ENCODE measurements around the gene MFAP2.

The MFAP2 gene, protein sequence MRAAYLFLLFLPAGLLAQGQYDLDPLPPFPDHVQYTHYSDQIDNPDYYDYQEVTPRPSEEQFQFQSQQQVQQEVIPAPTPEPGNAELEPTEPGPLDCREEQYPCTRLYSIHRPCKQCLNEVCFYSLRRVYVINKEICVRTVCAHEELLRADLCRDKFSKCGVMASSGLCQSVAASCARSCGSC

GRCh38 chr1:16980473-16981268, at the start of gene MFAP2:
MFAP2 (minus strand) TSS chr1:16980620; CDS start chr1:16978273, 2,347 bp downstream.
- DNase-seq (ENCODE audit: low read depth), result no peak

- DNase-seq (ENCODE audit: low read depth), result no peak
These were observed 49.8 kb upstream of the MFAP2 start for GRCh38 chr1:17030206-17030605.

DNA sequence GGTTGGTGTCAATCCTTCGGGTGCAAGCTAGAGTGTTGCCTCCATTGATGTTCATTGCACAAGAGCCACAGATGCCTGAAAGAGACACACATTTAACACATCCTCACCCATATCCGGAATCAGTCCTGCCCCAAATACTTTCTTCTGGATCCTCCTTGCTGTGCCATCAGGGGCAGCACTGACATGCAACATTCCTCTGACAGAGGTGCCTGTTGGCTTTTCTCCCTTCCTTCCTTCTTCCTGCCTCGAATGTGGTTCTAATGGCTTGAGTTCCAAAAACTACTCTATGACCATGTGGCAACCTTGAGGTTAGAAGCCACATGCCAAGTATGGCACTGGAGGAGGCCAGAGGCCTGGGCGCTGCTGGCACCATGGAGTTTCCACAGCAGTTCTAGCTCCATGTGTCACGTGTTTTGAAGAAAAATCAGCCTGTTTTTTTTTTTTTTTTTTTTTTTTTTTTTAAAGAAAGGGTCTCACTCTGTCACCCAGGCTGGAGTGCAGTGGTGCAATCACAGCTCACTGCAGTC, 48.3 kb upstream of the MFAP2 start:
- no peak for DNase-seq (ENCODE audit: low read depth)

- DNase-seq (ENCODE audit: low read depth), result no peak
These were observed 47.5 kb upstream of the MFAP2 start for GRCh38 chr1:17027900-17028299.

GRCh38 chr1:17027403-17027802, 47.0 kb upstream of the MFAP2 start:
- DNase-seq (ENCODE audit: low read depth), result no peak

DNA sequence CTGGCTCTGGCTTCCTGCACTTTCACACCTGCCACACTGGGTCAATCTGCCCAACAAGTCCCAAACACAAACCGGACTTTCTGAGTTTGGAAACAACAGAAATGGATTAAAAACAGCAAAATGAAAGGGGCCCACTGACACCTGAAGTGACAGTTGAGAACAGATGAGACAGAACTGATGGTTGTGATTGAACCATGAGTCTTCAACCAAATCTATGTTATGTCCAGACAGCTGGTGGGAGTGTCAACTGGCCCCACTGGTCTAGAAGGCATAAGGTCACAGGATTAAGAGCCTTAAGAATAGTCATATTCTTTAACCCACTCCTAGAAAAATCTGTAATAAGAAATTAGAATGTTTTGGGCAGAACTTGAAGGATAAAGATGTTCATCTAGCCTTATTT, 44.3 kb upstream of the MFAP2 start:
- DNase-seq (ENCODE audit: low read depth), result no peak

GRCh38 chr1:17023573-17023972, 43.2 kb upstream of the MFAP2 start:
- DNase-seq (ENCODE audit: low read depth), result no peak

DNA sequence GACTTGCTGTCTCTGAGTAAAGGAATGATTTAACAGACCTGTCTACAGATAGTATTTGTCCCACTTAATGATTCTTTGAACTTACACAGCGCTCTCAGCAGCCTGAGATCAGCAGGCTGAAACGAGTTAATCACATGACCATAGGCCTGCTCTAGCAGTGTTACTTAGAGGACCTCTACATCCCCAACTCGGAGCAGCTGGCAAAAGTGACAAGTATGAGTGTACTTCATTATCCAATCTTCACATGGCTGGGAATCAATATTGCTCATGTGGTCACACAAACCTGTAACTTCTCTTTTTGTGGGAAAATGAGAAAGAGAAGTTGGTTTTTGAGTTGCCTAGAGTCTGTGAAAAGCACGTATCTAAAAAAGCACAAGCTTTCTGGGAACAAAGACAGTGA, 42.7 kb upstream of the MFAP2 start:
- no peak for DNase-seq (ENCODE audit: low read depth)

GRCh38 chr1:17021896-17022295, 41.5 kb upstream of the MFAP2 start:
- no peak for DNase-seq (ENCODE audit: low read depth)

DNA sequence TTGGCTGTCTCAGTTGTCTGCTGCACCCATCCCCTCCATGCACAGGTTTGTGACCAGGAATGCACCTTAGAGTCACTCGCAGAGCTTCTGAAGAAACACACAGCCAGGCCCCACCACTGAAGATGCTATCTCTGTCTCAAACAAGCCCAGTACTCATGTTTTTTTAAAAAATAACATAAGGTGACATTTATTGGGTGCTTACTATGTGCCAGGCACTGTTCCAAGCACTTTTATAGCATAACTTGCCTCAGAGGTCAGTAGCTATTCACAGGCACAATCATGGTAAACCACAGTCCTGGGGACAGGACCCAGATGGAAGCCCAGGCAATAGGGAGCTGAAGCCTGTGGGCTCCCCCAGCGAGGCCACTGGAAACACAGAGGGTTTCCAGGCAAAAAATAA, 40.1 kb upstream of the MFAP2 start:
- DNase-seq (ENCODE audit: low read depth), result no peak

DNA sequence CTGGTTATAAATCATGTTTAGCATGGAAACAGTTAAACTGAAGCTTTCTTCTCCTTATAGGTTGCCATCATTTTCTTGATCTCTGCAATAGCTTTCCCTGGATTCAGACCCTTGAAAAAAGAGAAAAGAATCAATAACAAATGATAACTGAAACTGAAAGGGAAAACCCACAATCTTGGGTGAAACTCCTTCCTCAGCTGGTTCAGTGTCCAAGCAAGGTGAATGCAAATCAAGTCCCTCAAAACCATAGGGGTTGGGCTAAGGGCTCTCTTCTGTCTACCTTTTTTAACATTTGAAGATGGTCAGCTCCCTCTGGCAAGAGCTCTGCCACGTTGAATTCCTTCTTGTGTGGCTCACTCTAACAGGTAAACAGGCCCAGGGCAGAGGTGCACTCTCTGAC, 38.4 kb upstream of the MFAP2 start:
- no peak for DNase-seq (ENCODE audit: low read depth)

DNA sequence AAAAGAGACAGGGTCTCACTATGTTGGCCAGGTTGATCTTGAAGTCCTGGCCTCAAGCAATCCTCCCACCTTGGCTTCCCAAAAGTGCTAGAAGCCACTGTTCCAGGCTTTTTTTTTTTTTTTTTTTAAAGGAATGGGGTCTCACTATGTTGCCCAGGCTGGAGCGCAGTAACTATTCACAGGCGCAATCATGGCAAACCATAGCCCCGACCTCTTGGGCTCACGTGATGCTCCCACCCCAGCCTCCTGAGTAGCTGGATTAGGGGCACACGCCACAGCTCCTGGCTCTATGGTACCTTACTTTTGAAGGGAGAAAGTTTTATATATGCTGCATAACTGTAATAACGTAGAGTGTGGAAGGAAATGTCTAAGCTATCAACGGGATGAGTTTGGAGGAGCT, 37.0 kb upstream of the MFAP2 start:
- DNase-seq (ENCODE audit: low read depth), result no peak

- DNase-seq (ENCODE audit: low read depth), result no peak
These were observed 35.9 kb upstream of the MFAP2 start for GRCh38 chr1:17016317-17016661.

DNA sequence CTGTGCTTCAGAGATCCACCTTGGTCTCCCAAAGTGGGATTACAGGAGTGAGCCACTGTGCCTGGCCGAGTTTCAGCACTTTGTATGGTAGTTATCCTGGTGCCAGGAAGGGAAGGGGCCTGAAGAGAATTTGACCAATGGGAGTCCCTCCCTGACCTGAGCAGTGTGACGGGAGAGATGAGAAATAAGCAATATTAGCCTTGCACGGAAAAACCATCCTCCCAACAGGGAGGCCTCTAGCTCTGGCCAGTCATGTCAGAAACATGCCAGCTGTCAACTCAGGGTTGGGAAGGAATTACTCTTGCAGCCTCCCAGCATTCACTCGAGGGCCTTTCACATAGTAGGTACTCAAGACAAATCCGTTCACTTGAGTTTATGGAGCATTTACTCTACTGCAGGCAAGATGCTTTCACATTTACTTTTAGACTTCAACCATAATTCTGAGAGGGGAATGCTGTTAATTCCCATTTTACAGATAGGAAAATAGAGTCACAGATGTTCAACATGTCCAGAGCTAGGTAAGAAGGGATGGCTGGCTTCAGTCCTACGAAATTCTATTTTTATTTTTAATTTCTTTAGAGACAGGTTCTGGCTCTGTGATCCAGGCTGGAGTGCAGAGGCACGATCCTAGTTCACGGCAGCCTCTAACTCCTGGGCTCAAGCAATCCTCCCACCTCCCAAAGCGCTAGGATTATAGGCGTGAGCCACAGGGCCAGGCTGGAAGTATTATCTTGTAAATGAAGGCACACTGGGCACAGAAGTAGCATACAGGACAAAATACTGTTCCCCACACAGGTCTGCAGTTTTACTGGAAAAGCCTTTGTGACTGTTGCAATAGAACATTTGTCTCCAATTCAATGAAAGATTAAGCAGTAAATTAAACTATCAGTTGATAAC, 34.5 kb upstream of the MFAP2 start:
- DNase-seq (ENCODE audit: low read depth), result no peak

DNA sequence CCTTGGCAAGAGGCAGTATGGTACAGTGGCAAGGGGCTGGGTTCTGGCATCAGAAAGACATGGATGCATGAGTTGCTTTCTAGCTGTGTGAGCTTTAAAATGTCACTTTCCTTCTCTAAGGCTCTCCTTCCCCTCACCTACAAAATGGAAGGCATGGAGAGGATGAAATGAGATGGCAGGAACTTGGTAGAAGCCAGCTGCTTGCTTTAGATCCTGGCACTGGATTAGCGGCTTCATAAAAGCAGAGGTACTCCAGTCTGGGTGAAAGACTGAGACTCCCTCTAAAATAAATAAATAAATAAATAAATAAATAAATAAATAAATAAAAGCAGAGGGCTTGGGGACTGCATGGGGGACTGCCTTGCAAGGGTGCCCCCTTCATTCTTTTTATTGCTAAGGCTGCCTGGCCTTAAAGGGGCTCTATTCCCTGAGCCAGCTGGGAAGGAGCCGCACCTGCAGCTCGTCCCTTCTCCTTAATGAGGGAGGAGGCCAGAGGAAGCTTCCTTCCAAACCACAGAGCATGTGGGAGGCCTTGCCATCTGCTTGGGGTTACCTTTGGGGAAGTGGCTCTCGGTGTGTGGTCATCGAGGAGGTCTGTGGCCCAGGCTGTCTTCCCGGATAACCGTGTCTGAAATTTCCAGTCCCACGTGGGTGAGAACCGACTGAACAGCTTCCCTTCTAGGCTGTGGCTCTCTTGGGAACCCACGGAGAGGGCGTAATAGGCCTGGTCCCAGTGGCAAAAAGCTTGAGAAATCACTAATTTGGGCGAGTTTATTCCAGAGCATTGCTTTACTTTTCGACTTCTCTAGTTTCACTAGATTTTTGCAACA, 33.3 kb upstream of the MFAP2 start:
- no peak for DNase-seq (ENCODE audit: low read depth)

- DNase-seq (ENCODE audit: low read depth), result no peak
These were observed 32.5 kb upstream of the MFAP2 start for GRCh38 chr1:17012775-17013490.

GRCh38 chr1:17011439-17012307, 31.3 kb upstream of the MFAP2 start, which contains the start of gene ATP13A2:
ATP13A2 (minus strand) TSS chr1:17011928; CDS start chr1:17011738, 190 bp downstream.
- DNase-seq (ENCODE audit: low read depth), result peak; percentile 76

DNA sequence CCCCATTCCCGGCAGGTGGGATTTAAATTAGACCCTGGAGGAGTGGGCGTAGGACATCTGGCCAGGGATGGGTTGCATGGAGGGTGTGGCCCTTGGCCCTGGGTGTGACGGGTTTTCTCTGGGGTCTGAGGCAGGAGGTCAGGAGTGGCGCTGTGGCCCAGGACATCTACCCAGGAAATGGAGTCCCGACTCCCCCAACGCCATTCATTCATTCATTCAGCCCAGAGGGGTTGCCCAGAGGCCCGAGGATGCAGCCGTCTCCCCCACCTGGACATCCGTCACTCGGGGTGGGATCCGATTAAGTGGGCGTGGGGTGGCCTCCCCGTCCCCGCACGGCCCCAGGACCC, 30.6 kb upstream of the MFAP2 start:
- DNase-seq (ENCODE audit: low read depth), result no peak

DNA sequence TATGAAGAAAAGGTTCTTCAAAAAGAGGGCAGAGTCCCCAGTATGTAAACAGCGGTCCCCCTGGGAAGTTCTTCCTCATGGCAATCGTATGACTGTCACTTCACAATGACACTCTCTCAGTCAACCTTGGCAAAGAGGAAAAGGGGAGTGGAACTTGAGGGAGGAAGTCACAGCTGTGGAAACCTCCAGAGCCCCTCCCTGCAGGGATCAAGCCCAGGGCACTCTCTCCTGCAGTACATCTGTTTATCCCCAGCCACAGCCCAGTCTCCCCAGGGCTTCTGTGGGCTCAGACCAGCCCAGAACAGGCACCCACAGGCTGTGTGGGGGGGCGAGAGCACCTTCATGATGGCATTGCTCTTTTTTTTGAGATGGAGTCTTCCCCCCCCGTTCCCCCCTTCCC, 29.3 kb upstream of the MFAP2 start:
- no peak for DNase-seq (ENCODE audit: low read depth)

DNA sequence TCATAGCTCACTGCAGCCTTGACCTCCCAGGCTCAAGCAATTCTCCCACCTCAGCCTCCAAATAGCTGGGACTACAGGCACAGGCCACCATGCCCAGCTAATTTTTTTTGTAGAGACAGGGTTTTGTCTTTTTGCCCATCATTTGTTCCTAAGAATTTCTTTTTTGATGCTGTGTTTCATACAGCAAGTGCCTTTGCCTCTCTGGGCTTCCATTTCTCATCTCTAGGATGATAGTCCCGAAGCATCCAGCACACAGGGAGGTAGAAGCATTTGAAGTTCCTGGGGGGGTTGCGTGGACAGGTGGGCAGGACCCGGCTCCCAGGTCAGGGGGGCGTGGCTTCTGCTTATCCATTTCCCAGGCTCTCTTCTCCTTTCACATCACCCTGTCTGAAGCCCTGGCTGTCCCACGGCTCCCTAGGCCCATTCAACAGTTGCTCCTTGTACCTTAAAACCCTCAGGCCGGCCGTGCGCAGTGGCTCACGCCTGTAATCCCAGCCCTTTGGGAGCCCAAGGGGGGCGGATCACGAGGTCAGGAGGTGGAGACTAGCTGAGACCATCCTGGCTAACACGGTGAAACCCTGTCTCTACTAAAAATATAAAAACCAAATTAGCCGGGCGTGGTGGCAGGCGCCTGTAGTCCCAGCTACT, 27.9 kb upstream of the MFAP2 start:
- DNase-seq (ENCODE audit: low read depth), result no peak

Measured in T-helper 22 cell (primary cell).